ENCODE results near the gene MRPS23. TPM values are rescaled to one million over a fixed set of nuclear protein-coding genes. Genes with fewer than 3 reads are reported as not detected.

The MRPS23 gene
- total and polyA plus RNA-seq, 2 of the 13 experiments (the other 11 are each of a cell fraction or from before 2014, with no cell fraction given): 63.2 to 181 TPM

DNA sequence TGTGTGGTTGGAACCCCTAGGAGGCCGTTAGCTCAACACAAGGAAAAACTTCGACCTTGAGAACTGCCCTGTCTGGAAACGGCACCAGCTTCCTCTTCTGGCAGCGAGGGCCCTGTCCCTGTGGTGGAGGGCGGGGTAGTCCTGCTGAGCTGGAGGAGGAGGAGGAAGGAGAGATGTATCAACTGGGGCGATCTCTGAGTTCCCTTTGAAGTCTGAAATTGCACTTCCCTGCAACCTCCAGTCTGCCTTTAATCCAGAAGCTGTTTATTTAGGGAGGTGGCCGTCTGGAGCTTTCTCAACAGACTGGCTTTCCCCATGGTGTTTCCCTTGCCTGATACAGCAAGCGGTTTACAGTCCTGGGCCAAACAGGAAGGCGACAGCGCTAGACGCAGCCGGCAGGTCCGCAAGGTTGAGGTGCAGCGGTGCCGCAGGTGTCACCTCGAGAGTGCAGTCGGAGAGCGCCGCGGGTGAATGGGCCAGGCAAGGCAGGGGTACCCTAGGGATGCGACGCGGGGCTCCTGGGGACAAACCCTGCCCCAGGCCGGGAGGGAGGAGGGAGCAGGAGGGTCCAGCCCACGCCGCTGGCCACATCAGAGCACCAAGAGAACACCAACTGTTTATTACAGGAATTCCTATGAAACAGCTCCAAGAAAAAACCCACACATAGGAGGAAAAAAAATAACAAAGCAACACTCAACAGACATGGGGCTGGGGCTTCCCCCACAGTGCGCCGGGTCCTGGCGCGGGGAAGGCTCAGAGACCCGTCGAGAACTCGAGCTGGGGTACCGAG is 11.4 kb upstream of the MRPS23 start (continued):
- TF ChIP-seq, protein P1, sequence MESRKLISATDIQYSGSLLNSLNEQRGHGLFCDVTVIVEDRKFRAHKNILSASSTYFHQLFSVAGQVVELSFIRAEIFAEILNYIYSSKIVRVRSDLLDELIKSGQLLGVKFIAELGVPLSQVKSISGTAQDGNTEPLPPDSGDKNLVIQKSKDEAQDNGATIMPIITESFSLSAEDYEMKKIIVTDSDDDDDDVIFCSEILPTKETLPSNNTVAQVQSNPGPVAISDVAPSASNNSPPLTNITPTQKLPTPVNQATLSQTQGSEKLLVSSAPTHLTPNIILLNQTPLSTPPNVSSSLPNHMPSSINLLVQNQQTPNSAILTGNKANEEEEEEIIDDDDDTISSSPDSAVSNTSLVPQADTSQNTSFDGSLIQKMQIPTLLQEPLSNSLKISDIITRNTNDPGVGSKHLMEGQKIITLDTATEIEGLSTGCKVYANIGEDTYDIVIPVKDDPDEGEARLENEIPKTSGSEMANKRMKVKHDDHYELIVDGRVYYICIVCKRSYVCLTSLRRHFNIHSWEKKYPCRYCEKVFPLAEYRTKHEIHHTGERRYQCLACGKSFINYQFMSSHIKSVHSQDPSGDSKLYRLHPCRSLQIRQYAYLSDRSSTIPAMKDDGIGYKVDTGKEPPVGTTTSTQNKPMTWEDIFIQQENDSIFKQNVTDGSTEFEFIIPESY (CRISPR knock-in tag; IDR thresholded peaks at IDR 0.05): no peak
- TF ChIP-seq SP2 (CRISPR knock-in tag; IDR thresholded peaks at IDR 0.05) (no peak), TP53 (CRISPR knock-in tag; conservative IDR thresholded peaks at IDR 0.05) (no peak), NR2C2 (CRISPR knock-in tag; IDR thresholded peaks at IDR 0.05; ENCODE audit: borderline replicate concordance) (no peak; the same call in 1 of the 2 replicates), CHD4 (IDR thresholded peaks at IDR 0.05; ENCODE audit: borderline replicate concordance, low read length) (no peak), SATB2 (CRISPR knock-in tag; IDR thresholded peaks at IDR 0.05) (no peak), SMAD9 (CRISPR knock-in tag; IDR thresholded peaks at IDR 0.05) (no peak), ARID2 (CRISPR knock-in tag; IDR thresholded peaks at IDR 0.05; ENCODE audit: borderline replicate concordance) (peak; percentile 41; the same call in 1 of the 2 replicates), AKAP8 (CRISPR knock-in tag; IDR thresholded peaks at IDR 0.05) (peak; percentile 53; the same call in 1 of the 2 replicates), ARID3A (IDR thresholded peaks at IDR 0.05; ENCODE audit: low read depth, low read length) (no peak), CENPBD1 (CRISPR knock-in tag; IDR thresholded peaks at IDR 0.05; ENCODE audit: borderline replicate concordance, low read depth) (no peak), REST (IDR thresholded peaks at IDR 0.05; ENCODE audit: borderline replicate concordance in 1 of 2, low read depth in 1 of 2, low read length in 2 of 2) (no peak), NFYB (CRISPR knock-in tag; IDR thresholded peaks at IDR 0.05) (no peak), MAZ (IDR thresholded peaks at IDR 0.05; ENCODE audit: borderline replicate concordance, low read depth, low read length) (no peak), MAZ (CRISPR knock-in tag; IDR thresholded peaks at IDR 0.05; ENCODE audit: low read depth) (no peak), ZNF251 (CRISPR knock-in tag; IDR thresholded peaks at IDR 0.05) (no peak), NFE2L2 (IDR thresholded peaks at IDR 0.05; ENCODE audit: low read length) (no peak), ZNF543 (CRISPR knock-in tag; IDR thresholded peaks at IDR 0.05) (peak; percentile 87; the same call in 1 of the 2 replicates), CBX2 (IDR thresholded peaks at IDR 0.05; ENCODE audit: low read depth, low read length) (no peak), CBX2 (CRISPR knock-in tag; IDR thresholded peaks at IDR 0.05; ENCODE audit: low read depth) (no peak), ZNF589 (CRISPR knock-in tag; conservative IDR thresholded peaks at IDR 0.05) (no peak)

All from HepG2 (cell line).